Activated naive CD4-positive, alpha-beta T cell treated with anti-CD3 and anti-CD28 coated beads, Interleukin-2, amount 10 ng/mL, durations not matched to agents 7 days and 5 days (primary cell): ENCODE data around the gene FAM47E.

Experiments used
- CTCF ChIA-PET: fragments of 350-600 bp; sonication (Branson Sonifier 250); formaldehyde crosslinking; loops from one replicate; lab custom pipeline; 2021; ENCODE audit warnings: antibody characterized with exemption; lab: Charles Lee
- DNase-seq: peaks from one replicate; pipeline ENCODE4 v3.0.0-alpha.2; 2020
- H3K27ac Mint-ChIP-seq: one replicate; pipeline ENCODE4 v1.8.0; 2021; ENCODE audit warnings: mild to moderate bottlenecking, moderate library complexity, mixed read lengths
- H3K27me3 Mint-ChIP-seq: one replicate; pipeline ENCODE4 v1.8.0; 2021; ENCODE audit warnings: mild to moderate bottlenecking, mixed read lengths
- H3K36me3 Mint-ChIP-seq: one replicate; pipeline ENCODE4 v1.8.0; 2021; ENCODE audit warnings: mixed read lengths
- H3K4me1 Mint-ChIP-seq: one replicate; pipeline ENCODE4 v1.8.0; 2021; ENCODE audit warnings: mixed read lengths
- H3K4me3 Mint-ChIP-seq: one replicate; pipeline ENCODE4 v1.8.0; 2021; ENCODE audit warnings: mild to moderate bottlenecking, moderate library complexity, mixed read lengths
- H3K9me3 Mint-ChIP-seq: one replicate; pipeline ENCODE4 v1.8.0; 2021; ENCODE audit warnings: mixed read lengths

The FAM47E gene

GRCh38 chr4:76214177-76214675 is 37.3 kb upstream of the FAM47E start:
- DNase-seq, result peak; percentile 36
- Mint-ChIP-seq H3K36me3 (no peaks in the 10 kb centered on the region), H3K4me1 (peaks cover 34% of the 10 kb centered on the region), H3K4me3 (peak overlapping the region; percentile 86), H3K27me3 (peaks cover 28% of the 10 kb centered on the region), H3K27ac (peak overlapping the region; percentile 91), H3K9me3 (no peaks in the 10 kb centered on the region)
- CTCF ChIA-PET, result interaction anchor here (1.0 kb wide), 1 partner anchor 30 kb away, joined by 3 read pairs; no protein-coding TSS in a partner anchor

- Mint-ChIP-seq H3K4me3 (no peak overlapping the region), H3K9me3 (no peaks in the 10 kb centered on the region), H3K27me3 (peaks cover 28% of the 10 kb centered on the region), H3K4me1 (peaks cover 34% of the 10 kb centered on the region), H3K36me3 (no peaks in the 10 kb centered on the region), H3K27ac (no peak overlapping the region)
- DNase-seq, result no peak
- CTCF ChIA-PET, result interaction anchor here (1.0 to 1.2 kb wide), 2 partner anchors 31 to 91 kb away, joined by 3 read pairs; no protein-coding TSS in a partner anchor
Measured at GRCh38 chr4:76215077-76215476, 36.4 kb upstream of the FAM47E start.

GRCh38 chr4:76216524-76216923 is 35.0 kb upstream of the FAM47E start:
- Mint-ChIP-seq H3K9me3 (no peaks in the 10 kb centered on the region), H3K4me3 (no peak overlapping the region), H3K4me1 (peaks cover 34% of the 10 kb centered on the region), H3K27me3 (peaks cover 32% of the 10 kb centered on the region), H3K36me3 (no peaks in the 10 kb centered on the region), H3K27ac (no peak overlapping the region)
- CTCF ChIA-PET, result interaction anchor here (0.8 to 1.1 kb wide), 3 partner anchors 34 to 220 kb away, joined by 3 read pairs; no protein-coding TSS in a partner anchor
- no peak for DNase-seq

- CTCF ChIA-PET, result interaction anchor here (0.8 to 1.1 kb wide), 3 partner anchors 34 to 221 kb away, joined by 3 read pairs; no protein-coding TSS in a partner anchor
- Mint-ChIP-seq H3K36me3 (no peaks in the 10 kb centered on the region), H3K27ac (no peak overlapping the region), H3K27me3 (peaks cover 32% of the 10 kb centered on the region), H3K9me3 (no peaks in the 10 kb centered on the region), H3K4me3 (no peak overlapping the region), H3K4me1 (peaks cover 29% of the 10 kb centered on the region)
- no peak for DNase-seq
Measured at GRCh38 chr4:76216975-76217814, 34.3 kb upstream of the FAM47E start.

GRCh38 chr4:76219299-76220055 is 32.0 kb upstream of the FAM47E start:
- Mint-ChIP-seq H3K4me3 (no peak overlapping the region), H3K36me3 (no peaks in the 10 kb centered on the region), H3K9me3 (no peaks in the 10 kb centered on the region), H3K4me1 (peaks cover 11% of the 10 kb centered on the region), H3K27me3 (peaks cover 27% of the 10 kb centered on the region), H3K27ac (peak overlapping the region; percentile 6)
- no peak for DNase-seq
- CTCF ChIA-PET, result no interaction called here

- Mint-ChIP-seq H3K27me3 (peaks cover 8% of the 10 kb centered on the region), H3K27ac (no peak overlapping the region), H3K4me1 (no peaks in the 10 kb centered on the region), H3K9me3 (peaks cover 2% of the 10 kb centered on the region), H3K36me3 (no peaks in the 10 kb centered on the region), H3K4me3 (no peak overlapping the region)
- DNase-seq, result no peak
- CTCF ChIA-PET, result no interaction called here
Measured at GRCh38 chr4:76224171-76224570, 27.4 kb upstream of the FAM47E start.

GRCh38 chr4:76226418-76226817 is 25.1 kb upstream of the FAM47E start:
- CTCF ChIA-PET, result no interaction called here
- Mint-ChIP-seq H3K4me1 (no peaks in the 10 kb centered on the region), H3K36me3 (no peaks in the 10 kb centered on the region), H3K27ac (no peak overlapping the region), H3K4me3 (no peak overlapping the region), H3K27me3 (peaks cover 4% of the 10 kb centered on the region), H3K9me3 (peaks cover 2% of the 10 kb centered on the region)
- DNase-seq, result no peak

GRCh38 chr4:76232681-76233080 is 18.8 kb upstream of the FAM47E start:
- CTCF ChIA-PET, result no interaction called here

GRCh38 chr4:76233083-76233482 is 18.4 kb upstream of the FAM47E start:
- Mint-ChIP-seq H3K9me3 (peaks cover 4% of the 10 kb centered on the region), H3K27me3 (peaks cover 4% of the 10 kb centered on the region), H3K27ac (no peak overlapping the region), H3K36me3 (no peaks in the 10 kb centered on the region), H3K4me1 (no peaks in the 10 kb centered on the region), H3K4me3 (no peak overlapping the region)
- no peak for DNase-seq
- CTCF ChIA-PET, result interaction anchor here (0.6 kb wide), 1 partner anchor 80 kb away, joined by 3 read pairs; no protein-coding TSS in a partner anchor

More at GRCh38 chr4:76232681-76233080, 18.8 kb upstream of the FAM47E start:
- DNase-seq, result no peak
- Mint-ChIP-seq H3K27me3 (peaks cover 4% of the 10 kb centered on the region), H3K4me3 (no peak overlapping the region), H3K27ac (no peak overlapping the region), H3K4me1 (no peaks in the 10 kb centered on the region), H3K9me3 (peaks cover 4% of the 10 kb centered on the region), H3K36me3 (no peaks in the 10 kb centered on the region)

- H3K27me3 Mint-ChIP-seq, result peaks cover 4% of the 10 kb centered on the region
- no peaks in the 10 kb centered on the region for H3K36me3 Mint-ChIP-seq
- no peaks in the 10 kb centered on the region for H3K4me1 Mint-ChIP-seq
- H3K4me3 Mint-ChIP-seq, result no peak overlapping the region
- CTCF ChIA-PET, result interaction anchor here (0.6 kb wide), 1 partner anchor 79 kb away, joined by 3 read pairs; no protein-coding TSS in a partner anchor
- no peak overlapping the region for H3K27ac Mint-ChIP-seq
- DNase-seq, result no peak
- H3K9me3 Mint-ChIP-seq, result peaks cover 3% of the 10 kb centered on the region
Measured at GRCh38 chr4:76233529-76233928, 18.0 kb upstream of the FAM47E start.

GRCh38 chr4:76233967-76234678 is 17.4 kb upstream of the FAM47E start:
- Mint-ChIP-seq H3K36me3 (no peaks in the 10 kb centered on the region), H3K4me3 (no peak overlapping the region), H3K9me3 (peaks cover 2% of the 10 kb centered on the region), H3K27me3 (peaks cover 4% of the 10 kb centered on the region), H3K4me1 (no peaks in the 10 kb centered on the region), H3K27ac (no peak overlapping the region)
- CTCF ChIA-PET, result interaction anchor here (0.6 kb wide), 1 partner anchor 79 kb away, joined by 3 read pairs; no protein-coding TSS in a partner anchor
- DNase-seq, result no peak

- no peak overlapping the region for H3K27ac Mint-ChIP-seq
- no peaks in the 10 kb centered on the region for H3K36me3 Mint-ChIP-seq
- H3K9me3 Mint-ChIP-seq, result peaks cover 2% of the 10 kb centered on the region
- no peak for DNase-seq
- H3K4me3 Mint-ChIP-seq, result no peak overlapping the region
- no peaks in the 10 kb centered on the region for H3K4me1 Mint-ChIP-seq
- H3K27me3 Mint-ChIP-seq, result peaks cover 4% of the 10 kb centered on the region
- CTCF ChIA-PET, result no interaction called here
Measured at GRCh38 chr4:76234679-76235044, 16.9 kb upstream of the FAM47E start.

- Mint-ChIP-seq H3K9me3 (peaks cover 2% of the 10 kb centered on the region), H3K27ac (no peak overlapping the region)
Measured at GRCh38 chr4:76235407-76235806, 16.1 kb upstream of the FAM47E start.

More at GRCh38 chr4:76235407-76235806, 16.1 kb upstream of the FAM47E start:
- Mint-ChIP-seq H3K36me3 (no peaks in the 10 kb centered on the region), H3K4me3 (no peak overlapping the region), H3K4me1 (no peaks in the 10 kb centered on the region), H3K27me3 (peaks cover 4% of the 10 kb centered on the region)
- DNase-seq, result no peak
- CTCF ChIA-PET, result interaction anchor here (0.7 kb wide), 1 partner anchor 56 kb away, joined by 3 read pairs; no protein-coding TSS in a partner anchor
